GM18873 (cell line): ENCODE measurements around the gene SENP1.
"Not testable (repeated sequence)": the region's sequence is repeated elsewhere in the genome, so short reads cannot be mapped to it uniquely, and the experiment has no call there.

Source experiments
- ATAC-seq: cut with Tn5 transposase; IDR thresholded peaks from one replicate; pipeline ENCODE4 v1.9.1; 2021; ENCODE audit warnings: mild to moderate bottlenecking, moderate library complexity, moderate number of reproducible peaks; ENCODE audit not compliant: unreplicated experiment, low FRiP score

SENP1 gene

GRCh38 chr12:48105867-48106680 is at the start of gene SENP1:
TSS of gene SENP1 (minus strand) at chr12:48106079. CDS start at chr12:48101472, 4,607 bp downstream.
- ATAC-seq, result peak; percentile 53

- no peak for ATAC-seq
Observed at GRCh38 chr12:48151103-48151771, 45.4 kb upstream of the SENP1 start.

GRCh38 chr12:48145981-48146380 is 40.1 kb upstream of the SENP1 start:
- no peak for ATAC-seq

GRCh38 chr12:48143898-48144297 is 38.0 kb upstream of the SENP1 start:
- no peak for ATAC-seq

GRCh38 chr12:48142818-48143674 is 37.2 kb upstream of the SENP1 start:
- ATAC-seq, result no peak

- ATAC-seq, result no peak
Observed at GRCh38 chr12:48135027-48135426, 29.1 kb upstream of the SENP1 start.

GRCh38 chr12:48132826-48133225 is 26.9 kb upstream of the SENP1 start:
- no peak for ATAC-seq

GRCh38 chr12:48131517-48131916 is 25.6 kb upstream of the SENP1 start:
- no peak for ATAC-seq

- ATAC-seq, result no peak
Observed at GRCh38 chr12:48129376-48129775, 23.5 kb upstream of the SENP1 start.

GRCh38 chr12:48128800-48129199 is 22.9 kb upstream of the SENP1 start:
- ATAC-seq, result no peak

GRCh38 chr12:48126953-48127630 is 21.2 kb upstream of the SENP1 start:
- ATAC-seq, result no peak

- no peak for ATAC-seq
Observed at GRCh38 chr12:48125985-48126384, 20.1 kb upstream of the SENP1 start.

GRCh38 chr12:48125542-48125941 is 19.7 kb upstream of the SENP1 start:
- not testable (repeated sequence) for ATAC-seq

- ATAC-seq, result no peak
Observed at GRCh38 chr12:48123169-48123568, 17.3 kb upstream of the SENP1 start.

GRCh38 chr12:48122065-48122834 is 16.4 kb upstream of the SENP1 start:
- no peak for ATAC-seq

GRCh38 chr12:48121522-48121921 is 15.6 kb upstream of the SENP1 start:
- no peak for ATAC-seq

GRCh38 chr12:48119834-48120195 is 13.9 kb upstream of the SENP1 start:
- no peak for ATAC-seq

- peak; percentile 99 for ATAC-seq
Observed at GRCh38 chr12:48119078-48119833, 13.4 kb upstream of the SENP1 start, which contains the start of gene PFKM. TSS of gene PFKM (plus strand) at chr12:48119364. CDS start at chr12:48122775, 3,411 bp downstream.
